ENCODE measurements around the gene PEX16.

GRCh38 chr11:45913514-45913913, 4.2 kb downstream of the PEX16 start:
- TF ChIP-seq CTCF (IDR thresholded peaks at IDR 0.05) (no peak), EP300 (IDR thresholded peaks at IDR 0.05) (no peak), POLR2A (IDR thresholded peaks at IDR 0.05) (no peak)

Measured in stomach (tissue), 4 donors.